DND-41 (cell line): ENCODE measurements around the gene SOX6.
"Not testable (repeated sequence)": the region's sequence is repeated elsewhere in the genome, so short reads cannot be mapped to it uniquely, and the experiment has no call there.

Source experiments
- ATAC-seq: fragments of 200-7000 bp; cut with Tn5 transposase; 3 replicates; pipeline ENCODE4 v1.9.1; 2021; ENCODE audit warnings: low read depth; ENCODE audit not compliant: insufficient read depth
- DNase-seq: peaks from one replicate; pipeline ENCODE4 v3.0.0-alpha.2; 2020
- H2AFZ ChIP-seq: 2 replicates; pipeline ENCODE4 v1.6.0; 2012; ENCODE audit warnings: low read depth, low read length
- H3K27ac ChIP-seq: 2 replicates; pipeline ENCODE4 v1.5.1; 2012; ENCODE audit warnings: low read length, inconsistent platforms
- H3K27me3 ChIP-seq: fragments of 200-600 bp; sonication (generic); 2 replicates; pipeline ENCODE4 v1.6.0; 2012; ENCODE audit warnings: low read length, mild to moderate bottlenecking, inconsistent platforms; ENCODE audit not compliant: insufficient read depth, poor library complexity
- H3K36me3 ChIP-seq: 2 replicates; pipeline ENCODE4 v1.5.1; 2012; ENCODE audit warnings: low read length, inconsistent platforms; ENCODE audit not compliant: insufficient read depth
- H3K4me1 ChIP-seq: 2 replicates; pipeline ENCODE4 v1.5.1; 2012; ENCODE audit warnings: mild to moderate bottlenecking, low read length; ENCODE audit not compliant: insufficient read depth
- H3K4me2 ChIP-seq: 2 replicates; pipeline ENCODE4 v1.6.0; 2012; ENCODE audit warnings: mild to moderate bottlenecking, moderate library complexity, low read length, inconsistent platforms; ENCODE audit not compliant: insufficient read depth
- H3K4me3 ChIP-seq, 2 experiments: fragments of 200-600 bp in 1 of 2; shearing (Covaris generic) in 1 of 2; 2 replicates each; pipeline ENCODE4 v1.5.1; 2012 to 2016; ENCODE audit warnings: inconsistent platforms in 2 of 2, low read length in 2 of 2, mild to moderate bottlenecking in 2 of 2, low read depth in 1 of 2, moderate library complexity in 1 of 2
- H3K79me2 ChIP-seq: 2 replicates; pipeline ENCODE4 v1.6.0; 2012; ENCODE audit warnings: low read length, inconsistent platforms; ENCODE audit not compliant: insufficient read depth
- H3K9ac ChIP-seq: 2 replicates; pipeline ENCODE4 v1.6.0; 2012; ENCODE audit warnings: low read depth, mild to moderate bottlenecking, inconsistent platforms, low read length, moderate library complexity
- H3K9me3 ChIP-seq: 2 replicates; pipeline ENCODE4 v1.5.1; 2012; ENCODE audit warnings: low read length, moderate library complexity, mild to moderate bottlenecking, inconsistent platforms; ENCODE audit not compliant: insufficient read depth, severe bottlenecking
- H4K20me1 ChIP-seq: 2 replicates; pipeline ENCODE4 v1.6.0; 2012; ENCODE audit warnings: low read length; ENCODE audit not compliant: insufficient read depth
- CTCF ChIP-seq: IDR thresholded peaks from 2 replicates; pipeline ENCODE4 v1.5.1; 2012; ENCODE audit warnings: borderline replicate concordance, low read length, moderate library complexity, mild to moderate bottlenecking; ENCODE audit not compliant: poor library complexity, severe bottlenecking; ENCODE audit errors: extremely low read depth
- EZH2 ChIP-seq: IDR thresholded peaks from 3 replicates; pipeline ENCODE4 v1.6.1; 2012; ENCODE audit warnings: borderline replicate concordance, low read depth, mild to moderate bottlenecking, moderate library complexity, low read length, inconsistent platforms; ENCODE audit not compliant: severe bottlenecking

Gene SOX6

GRCh38 chr11:16378906-16379305 lies 22.6 kb upstream of the SOX6 start:
- Histone ChIP-seq H3K27ac (no peak overlapping the region), H2AFZ (no peak overlapping the region), H3K9ac (no peak overlapping the region), H3K9me3 (no peaks in the 10 kb centered on the region), H3K4me1 (no peaks in the 10 kb centered on the region), H3K4me3 (no peak overlapping the region), H4K20me1 (no peaks in the 10 kb centered on the region), H3K79me2 (no peaks in the 10 kb centered on the region), H3K36me3 (no peaks in the 10 kb centered on the region), H3K4me2 (no peak overlapping the region), H3K27me3 (no peaks in the 10 kb centered on the region)
- TF ChIP-seq CTCF (no peak), EZH2 (no peak)
- DNase-seq (no peak), ATAC-seq (no peak)

GRCh38 chr11:16377746-16378145 lies 21.4 kb upstream of the SOX6 start:
- Histone ChIP-seq H2AFZ (no peak overlapping the region), H3K4me2 (no peak overlapping the region), H3K79me2 (no peaks in the 10 kb centered on the region), H3K9me3 (no peaks in the 10 kb centered on the region), H3K4me3 (no peak overlapping the region), H3K36me3 (no peaks in the 10 kb centered on the region), H3K9ac (no peak overlapping the region), H3K27me3 (no peaks in the 10 kb centered on the region), H4K20me1 (no peaks in the 10 kb centered on the region), H3K27ac (no peak overlapping the region), H3K4me1 (no peaks in the 10 kb centered on the region)
- TF ChIP-seq CTCF = no peak
- no peak for TF ChIP-seq EZH2
- ATAC-seq = no peak
- DNase-seq = no peak

DNA sequence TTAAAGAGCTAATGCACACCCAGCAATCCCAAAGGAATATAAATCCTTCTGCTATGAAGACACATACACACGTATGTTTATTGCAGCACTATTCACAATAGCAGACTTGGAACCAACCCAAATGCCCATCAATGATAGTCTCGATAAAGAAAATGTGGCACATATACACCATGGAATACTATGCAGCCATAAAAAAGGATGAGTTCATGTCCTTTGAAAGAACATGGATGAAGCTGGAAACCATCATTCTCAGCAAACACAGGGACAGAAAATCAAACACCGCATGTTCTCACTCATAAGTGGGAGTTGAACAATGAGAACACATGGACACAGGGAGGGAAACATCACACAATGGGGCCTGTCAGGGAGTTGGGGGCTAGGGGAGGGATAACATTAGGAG lies 19.3 kb upstream of the SOX6 start:
- ATAC-seq, H3K27me3 ChIP-seq: not testable (repeated sequence)

GRCh38 chr11:16373768-16374167 lies 17.4 kb upstream of the SOX6 start:
- Histone ChIP-seq H3K4me1 (no peaks in the 10 kb centered on the region), H3K9me3 (no peaks in the 10 kb centered on the region), H3K27ac (no peak overlapping the region), H2AFZ (no peak overlapping the region), H3K36me3 (no peaks in the 10 kb centered on the region), H3K79me2 (no peaks in the 10 kb centered on the region), H3K4me2 (no peak overlapping the region), H4K20me1 (no peaks in the 10 kb centered on the region), H3K4me3 (no peak overlapping the region), H3K9ac (no peak overlapping the region), H3K27me3 (no peaks in the 10 kb centered on the region)
- TF ChIP-seq CTCF (no peak), EZH2 (no peak)
- DNase-seq (no peak), ATAC-seq (no peak)

More for the DNA sequence above, 19.3 kb upstream of the SOX6 start:
- not testable (repeated sequence) for DNase-seq, H3K79me2 ChIP-seq, H3K9ac ChIP-seq, H3K4me3 ChIP-seq, H3K4me2 ChIP-seq, H3K9me3 ChIP-seq, H2AFZ ChIP-seq, H4K20me1 ChIP-seq, H3K27ac ChIP-seq, H3K4me1 ChIP-seq, H3K36me3 ChIP-seq
